OCI-M1 (cell line): Measurements from ENCODE around the gene FAAP20.

ENCODE experiments used
- DNase-seq: peaks from one replicate; lab custom pipeline; 2025; lab: John Stamatoyannopoulos, UW

Gene FAAP20

GRCh38 chr1:2230781-2231531, 36.4 kb upstream of the FAAP20 start:
- peak; percentile 57 for DNase-seq

DNA sequence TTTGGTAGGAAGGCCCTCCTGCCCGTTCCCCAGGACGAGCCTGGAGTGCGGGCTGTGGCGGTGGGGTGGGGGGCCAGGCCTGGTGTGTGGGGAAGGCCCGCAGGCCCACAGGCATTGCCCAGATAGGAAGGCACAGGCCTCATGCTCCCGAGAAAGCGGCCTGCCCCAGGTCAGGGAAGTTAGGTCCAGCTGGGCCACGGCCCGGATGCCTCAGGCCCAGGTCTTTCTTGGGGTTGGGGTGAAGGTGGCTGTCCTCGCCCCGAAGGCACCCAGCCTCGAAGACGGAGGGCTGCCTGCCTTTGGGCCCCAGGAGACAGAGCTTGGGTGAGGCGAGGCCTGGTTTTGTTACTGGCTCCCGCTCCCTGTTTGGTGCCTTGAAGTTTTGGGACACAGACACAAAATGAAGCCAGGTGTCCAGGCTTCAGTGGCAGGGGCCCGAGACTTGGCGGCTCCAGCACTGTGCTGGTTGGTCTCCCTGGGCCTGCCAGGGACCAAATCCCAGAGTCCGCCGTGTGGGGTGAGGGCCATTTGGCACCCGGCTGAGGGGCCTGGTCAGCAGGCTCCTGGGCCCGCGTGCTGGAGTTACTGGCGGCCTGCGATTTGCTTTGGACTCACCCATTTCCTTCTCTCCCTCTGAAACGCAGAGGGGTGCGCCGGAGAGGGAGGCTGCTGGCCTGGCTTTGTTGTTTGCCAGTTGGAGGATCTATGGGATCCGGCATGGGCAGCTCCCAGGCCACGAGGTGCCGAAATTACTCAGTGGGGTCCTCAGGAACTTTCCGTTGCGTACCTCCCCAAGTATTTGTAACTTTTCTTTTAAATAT, 35.5 kb upstream of the FAAP20 start:
- DNase-seq: peak; percentile 41

GRCh38 chr1:2229037-2229864, 34.7 kb upstream of the FAAP20 start:
- peak; percentile 75 for DNase-seq

- DNase-seq: peak; percentile 53
Measured at GRCh38 chr1:2228694-2229036, 34.1 kb upstream of the FAAP20 start.

DNA sequence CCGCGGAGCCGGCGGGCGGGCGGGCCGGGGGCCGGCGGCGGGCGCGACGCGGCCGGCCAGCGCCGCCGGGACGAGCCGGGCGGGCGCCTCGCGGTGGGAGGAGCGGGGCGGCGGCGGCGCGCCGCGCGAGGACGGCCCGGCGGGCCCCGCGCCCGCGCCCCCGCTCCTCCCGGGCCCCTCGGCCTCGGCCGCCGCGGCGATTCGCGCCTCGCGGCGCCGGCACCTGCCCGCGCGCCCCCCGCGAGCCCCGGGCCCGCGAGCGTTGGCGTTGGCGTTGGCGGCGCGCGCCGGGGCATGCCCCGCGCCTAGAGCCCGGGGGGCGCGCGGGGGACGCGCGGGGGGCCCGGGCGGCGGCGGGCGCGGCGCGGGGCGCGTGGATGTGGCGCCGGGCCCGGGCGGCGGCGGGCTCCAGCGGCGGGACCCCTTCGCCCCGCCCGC, 33.6 kb upstream of the FAAP20 start, which contains the start of gene SKI:
Gene SKI, plus strand, starts transcription at position 163 of the 438 bp plus-strand sequence. CDS start 448 bp downstream, outside the sequence.
- no peak for DNase-seq

DNA sequence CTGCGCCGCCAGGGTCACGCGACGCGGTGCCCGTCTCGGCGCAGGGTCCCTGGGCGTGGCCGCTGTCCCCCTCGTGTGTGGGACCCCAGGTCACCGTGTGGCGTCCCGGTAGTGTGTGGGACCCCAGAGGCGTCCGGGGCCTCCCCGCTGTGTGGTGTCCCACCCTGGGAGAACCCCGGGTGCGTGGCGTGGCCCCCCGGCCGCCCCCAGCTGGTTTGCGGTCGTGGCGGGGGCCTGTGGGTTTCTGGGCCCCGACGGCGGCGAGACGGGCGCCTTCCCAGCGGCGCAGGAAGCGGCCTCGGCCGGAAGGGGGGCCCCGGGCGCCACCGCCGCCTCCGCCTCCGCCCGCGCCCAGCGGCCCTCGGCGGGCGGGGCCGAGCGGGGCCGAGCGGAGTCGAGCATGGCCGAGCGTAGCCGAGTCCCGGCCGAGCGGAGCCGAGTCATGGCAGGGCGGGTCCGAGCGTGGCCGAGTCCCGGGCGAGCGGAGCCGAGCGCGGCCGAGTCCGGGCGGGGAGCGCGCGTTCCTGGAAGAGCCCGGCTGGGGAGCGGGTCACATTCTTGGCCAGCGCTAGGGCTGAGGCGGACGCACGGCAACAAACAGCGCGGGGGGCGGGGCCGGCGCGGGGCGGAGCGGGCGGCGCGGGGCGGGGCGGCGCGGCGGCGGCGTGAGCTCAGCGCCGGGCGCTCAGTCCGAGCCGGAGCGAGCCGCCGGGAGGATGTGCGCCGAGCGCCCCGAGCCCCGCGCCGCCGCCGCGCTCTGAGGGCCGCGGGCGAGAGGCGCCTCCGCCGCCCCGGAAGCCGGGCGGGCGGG, 33.0 kb upstream of the FAAP20 start:
- DNase-seq: peak; percentile 97

GRCh38 chr1:2226525-2227345, 32.2 kb upstream of the FAAP20 start:
- no peak for DNase-seq

DNA sequence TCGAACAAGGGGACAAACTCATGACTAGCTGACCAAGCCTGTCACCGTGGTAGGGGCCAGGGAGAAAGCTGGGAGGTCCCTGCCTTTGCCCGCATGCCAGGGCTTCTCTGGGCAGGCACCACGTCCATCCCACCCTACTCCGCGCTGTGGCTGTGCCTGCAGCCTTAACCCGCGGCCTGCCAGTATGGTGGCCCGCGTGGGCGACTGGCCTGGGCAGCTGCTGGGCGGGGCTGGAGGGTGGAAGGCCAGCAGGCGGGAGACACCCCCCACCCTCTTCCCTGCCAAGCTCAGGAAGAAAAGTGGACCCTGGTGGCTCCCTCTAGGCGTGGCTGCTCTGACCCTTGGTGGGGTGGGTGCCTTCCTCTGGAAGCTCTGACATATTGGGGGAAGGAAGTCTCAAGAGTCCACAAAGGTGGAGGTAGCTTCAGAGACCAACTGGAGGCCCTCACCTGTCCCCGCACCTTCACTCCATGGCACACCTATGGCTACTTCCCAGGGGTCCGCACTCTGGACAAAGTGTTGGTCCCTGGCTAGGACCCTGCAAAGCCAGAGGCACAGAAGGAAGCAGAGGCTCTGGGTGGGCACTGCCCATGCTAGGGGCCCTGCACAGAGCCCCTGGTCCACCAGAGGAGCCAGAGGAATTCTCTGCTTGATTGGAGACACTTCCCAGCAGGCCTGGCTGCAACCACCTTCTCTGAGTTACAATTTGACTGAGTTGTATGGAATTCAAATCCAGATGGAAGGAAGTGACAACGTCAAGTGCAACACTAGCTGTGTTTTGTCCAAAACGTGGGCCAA, 30.3 kb upstream of the FAAP20 start:
- DNase-seq: no peak

GRCh38 chr1:2224170-2224584, 29.6 kb upstream of the FAAP20 start:
- no peak for DNase-seq

DNA sequence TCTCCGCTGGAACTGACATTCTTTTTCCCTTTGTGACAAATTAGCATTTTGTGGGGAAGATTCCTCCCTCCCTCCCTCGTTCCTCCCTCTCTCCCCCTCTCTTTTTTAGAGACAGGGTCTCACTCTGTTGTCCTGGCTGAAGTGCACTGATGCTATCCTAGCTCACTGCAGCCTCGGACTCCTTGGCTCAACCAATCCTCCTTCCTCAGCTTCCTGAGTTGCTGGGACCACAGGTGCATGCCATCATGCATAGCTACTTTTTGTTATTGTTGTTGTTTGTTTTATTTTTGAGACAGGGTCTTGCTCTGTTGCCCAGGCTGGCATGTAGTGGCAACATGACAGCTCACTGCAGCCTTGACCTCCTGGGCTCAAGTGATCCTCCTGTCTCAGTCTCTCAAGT, 26.7 kb upstream of the FAAP20 start:
- DNase-seq: no peak

- DNase-seq: no peak
Measured at GRCh38 chr1:2216767-2217058, 22.1 kb upstream of the FAAP20 start.

- DNase-seq: no peak
Measured at GRCh38 chr1:2215909-2216766, 21.6 kb upstream of the FAAP20 start.

GRCh38 chr1:2215329-2215728, 20.8 kb upstream of the FAAP20 start:
- no peak for DNase-seq

GRCh38 chr1:2214541-2215241, 20.1 kb upstream of the FAAP20 start:
- DNase-seq: no peak

DNA sequence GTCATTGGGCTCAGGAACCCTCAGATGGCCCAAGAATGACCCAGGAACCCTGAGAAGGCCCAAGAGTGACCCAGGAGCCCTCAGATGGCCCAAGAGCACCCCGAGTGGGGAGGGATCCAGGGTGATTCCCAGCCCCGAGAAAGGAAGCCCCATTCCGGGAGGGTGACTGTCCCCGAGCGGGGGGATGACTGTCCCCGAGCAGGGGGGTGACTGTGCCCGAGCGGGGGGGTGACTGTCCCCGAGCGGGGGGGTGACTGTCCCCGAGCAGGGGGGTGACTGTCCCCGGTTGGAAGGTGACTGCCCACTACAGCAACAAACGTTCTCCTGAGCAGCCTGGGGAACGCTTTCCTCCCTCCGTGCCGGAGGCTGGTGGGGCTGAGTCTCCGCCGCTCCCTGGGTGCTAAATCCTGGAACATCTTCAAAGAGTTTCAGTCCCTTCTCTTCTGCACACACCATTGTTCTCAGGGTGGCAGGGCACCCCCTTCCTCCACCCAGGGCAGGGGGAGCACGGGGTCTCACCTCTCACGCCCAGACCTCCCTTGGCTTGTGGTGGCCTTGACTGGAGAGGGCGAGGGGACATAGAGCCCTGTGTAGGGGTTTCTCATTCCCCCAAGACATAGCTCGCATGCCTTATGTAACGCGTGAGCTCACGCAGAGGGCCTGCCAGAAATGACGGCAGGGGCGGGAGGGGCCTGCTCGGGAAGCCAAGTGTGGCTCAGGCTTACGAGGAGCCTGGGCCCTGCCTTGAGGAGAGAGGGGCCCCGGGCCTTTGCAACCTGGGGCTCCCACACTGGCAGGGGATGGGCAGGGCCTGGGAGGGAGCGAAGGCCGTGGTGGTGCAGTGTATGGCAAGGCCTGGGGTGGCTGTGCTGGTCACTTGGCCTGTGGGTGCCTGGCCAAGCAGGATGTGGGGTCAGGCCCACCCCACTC, 19.3 kb upstream of the FAAP20 start:
- DNase-seq: no peak

- peak; percentile 36 for DNase-seq
Measured at GRCh38 chr1:2212532-2213491, 18.2 kb upstream of the FAAP20 start.
